ENCODE results near the gene MYO5C. TPM values are rescaled to one million over a fixed set of nuclear protein-coding genes. Genes with fewer than 3 reads are reported as not detected.

MYO5C gene, protein sequence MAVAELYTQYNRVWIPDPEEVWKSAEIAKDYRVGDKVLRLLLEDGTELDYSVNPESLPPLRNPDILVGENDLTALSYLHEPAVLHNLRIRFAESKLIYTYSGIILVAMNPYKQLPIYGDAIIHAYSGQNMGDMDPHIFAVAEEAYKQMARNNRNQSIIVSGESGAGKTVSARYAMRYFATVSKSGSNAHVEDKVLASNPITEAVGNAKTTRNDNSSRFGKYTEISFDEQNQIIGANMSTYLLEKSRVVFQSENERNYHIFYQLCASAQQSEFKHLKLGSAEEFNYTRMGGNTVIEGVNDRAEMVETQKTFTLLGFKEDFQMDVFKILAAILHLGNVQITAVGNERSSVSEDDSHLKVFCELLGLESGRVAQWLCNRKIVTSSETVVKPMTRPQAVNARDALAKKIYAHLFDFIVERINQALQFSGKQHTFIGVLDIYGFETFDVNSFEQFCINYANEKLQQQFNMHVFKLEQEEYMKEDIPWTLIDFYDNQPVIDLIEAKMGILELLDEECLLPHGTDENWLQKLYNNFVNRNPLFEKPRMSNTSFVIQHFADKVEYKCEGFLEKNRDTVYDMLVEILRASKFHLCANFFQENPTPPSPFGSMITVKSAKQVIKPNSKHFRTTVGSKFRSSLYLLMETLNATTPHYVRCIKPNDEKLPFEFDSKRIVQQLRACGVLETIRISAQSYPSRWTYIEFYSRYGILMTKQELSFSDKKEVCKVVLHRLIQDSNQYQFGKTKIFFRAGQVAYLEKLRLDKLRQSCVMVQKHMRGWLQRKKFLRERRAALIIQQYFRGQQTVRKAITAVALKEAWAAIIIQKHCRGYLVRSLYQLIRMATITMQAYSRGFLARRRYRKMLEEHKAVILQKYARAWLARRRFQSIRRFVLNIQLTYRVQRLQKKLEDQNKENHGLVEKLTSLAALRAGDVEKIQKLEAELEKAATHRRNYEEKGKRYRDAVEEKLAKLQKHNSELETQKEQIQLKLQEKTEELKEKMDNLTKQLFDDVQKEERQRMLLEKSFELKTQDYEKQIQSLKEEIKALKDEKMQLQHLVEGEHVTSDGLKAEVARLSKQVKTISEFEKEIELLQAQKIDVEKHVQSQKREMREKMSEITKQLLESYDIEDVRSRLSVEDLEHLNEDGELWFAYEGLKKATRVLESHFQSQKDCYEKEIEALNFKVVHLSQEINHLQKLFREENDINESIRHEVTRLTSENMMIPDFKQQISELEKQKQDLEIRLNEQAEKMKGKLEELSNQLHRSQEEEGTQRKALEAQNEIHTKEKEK (N-terminal part only)
- total RNA-seq: 10 to 100 TPM; 19.1 to 26.7 TPM
- 5.1 TPM for polyA plus RNA-seq (2013, experiment 1 of 2)
- 6.3 TPM for polyA plus RNA-seq (2013, experiment 2 of 2)
- long read RNA-seq, experiment 1, full-length matches to known transcripts: 1 of 4 reads
- long read RNA-seq, experiment 1, partial matches to known transcripts: 1 of 4 reads
- long read RNA-seq, experiment 1, other reads (novel, unspliced or antisense): 2 of 4 reads
- long read RNA-seq, experiment 2, full-length matches to known transcripts: 2 of 22 reads
- long read RNA-seq, experiment 2, partial matches to known transcripts: 8 of 22 reads
- long read RNA-seq, experiment 2, other reads (novel, unspliced or antisense): 12 of 22 reads
- long read RNA-seq, experiment 3, full-length matches to known transcripts: 3 of 80 reads
- long read RNA-seq, experiment 3, partial matches to known transcripts: 62 of 80 reads
- long read RNA-seq, experiment 3, other reads (novel, unspliced or antisense): 15 of 80 reads
- long read RNA-seq, experiment 4, partial matches to known transcripts: 0 of 1 reads
- long read RNA-seq, experiment 4, other reads (novel, unspliced or antisense): 0 of 1 reads

- Histone ChIP-seq H3K27me3 (ENCODE audit: control insufficient read depth, insufficient read depth, low read length, poor library complexity, severe bottlenecking) (peaks cover 14% of the 10 kb centered on the region), H3K9me3 (ENCODE audit: control insufficient read depth, low read length) (no peaks in the 10 kb centered on the region), H3K9ac (ENCODE audit: extremely low read depth, low read length, poor library complexity, severe bottlenecking) (peak within 1 kb of the TSS; percentile 25), H3K36me3 (ENCODE audit: control insufficient read depth, insufficient read depth, low read length) (peaks cover 3% of the 10 kb centered on the region), H3K4me1 (ENCODE audit: control insufficient read depth, insufficient read depth, low read length) (no peaks in the 10 kb centered on the region), H3K27ac (ENCODE audit: low read depth, low read length) (no peak within 1 kb of the TSS), H3K4me3 (ENCODE audit: low read length) (peak within 1 kb of the TSS; percentile 71)
- TF ChIP-seq CTCF (conservative IDR thresholded peaks at IDR 0.05): no peak
- Mint-ChIP-seq H3K27ac (no peak within 1 kb of the TSS), H3K27me3 (ENCODE audit: insufficient read depth) (peaks cover 7% of the 10 kb centered on the region), H3K4me1 (peaks cover 2% of the 10 kb centered on the region), H3K4me3 (peak within 1 kb of the TSS; percentile 63), H3K36me3 (ENCODE audit: low read depth) (peaks cover 4% of the 10 kb centered on the region), H3K9me3 (no peaks in the 10 kb centered on the region)
- WGBS, 2 experiments (ENCODE audit: insufficient coverage in 1 of 2, insufficient read length in 1 of 2): 0% methylated on average over 9 to 65 of the region's 65 CpGs
- DNase-seq: peak; percentile 97
Observed at GRCh38 chr15:52295421-52296001, at the start of gene MYO5C. MYO5C (minus strand) TSS chr15:52295804; CDS start chr15:52295636, 168 bp downstream.

DNA sequence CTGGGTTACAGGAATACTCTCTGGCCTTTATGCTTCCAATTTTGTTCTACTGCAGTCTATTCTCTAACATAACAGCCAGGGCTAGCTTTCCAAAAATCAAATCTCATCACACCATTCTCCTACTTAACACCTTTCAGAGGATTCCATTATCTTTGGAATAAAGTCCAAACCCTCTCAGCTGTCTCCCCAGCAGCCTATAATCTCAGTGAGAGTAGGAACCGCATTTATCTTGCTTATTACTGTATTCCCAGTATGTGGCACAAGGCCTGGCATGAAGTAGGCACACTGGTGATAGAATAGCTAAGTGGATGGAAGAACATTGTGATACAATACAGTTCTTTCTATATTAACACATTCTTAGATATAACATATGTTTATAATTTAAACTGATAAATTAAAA is 49.0 kb upstream of the MYO5C start:
- peaks cover 2% of the 10 kb centered on the region for H3K4me1 ChIP-seq (ENCODE audit: control insufficient read depth, insufficient read depth, low read length)
- no peak overlapping the region for H3K4me3 Mint-ChIP-seq
- TF ChIP-seq CTCF (conservative IDR thresholded peaks at IDR 0.05): no peak
- H3K4me3 ChIP-seq (ENCODE audit: low read length): no peak overlapping the region
- H3K9me3 Mint-ChIP-seq: no peaks in the 10 kb centered on the region
- H3K27me3 Mint-ChIP-seq (ENCODE audit: insufficient read depth): no peaks in the 10 kb centered on the region
- no peaks in the 10 kb centered on the region for H3K36me3 ChIP-seq (ENCODE audit: control insufficient read depth, insufficient read depth, low read length)
- no peaks in the 10 kb centered on the region for H3K36me3 Mint-ChIP-seq (ENCODE audit: low read depth)
- no peak overlapping the region for H3K27ac Mint-ChIP-seq
- H3K4me1 Mint-ChIP-seq: no peaks in the 10 kb centered on the region
- no peak overlapping the region for H3K27ac ChIP-seq (ENCODE audit: low read depth, low read length)
- no peak for DNase-seq
- WGBS, 2 experiments (ENCODE audit: insufficient coverage in 1 of 2, insufficient read length in 1 of 2): 93% methylated on average over 1 of the region's 1 CpG; no CpG with 5 or more reads in 1 of the 2 experiments
- H3K9me3 ChIP-seq (ENCODE audit: control insufficient read depth, low read length): no peaks in the 10 kb centered on the region
- H3K9ac ChIP-seq (ENCODE audit: extremely low read depth, low read length, poor library complexity, severe bottlenecking): no peak overlapping the region
- H3K27me3 ChIP-seq (ENCODE audit: control insufficient read depth, insufficient read depth, low read length, poor library complexity, severe bottlenecking): no peaks in the 10 kb centered on the region

Measured in endodermal cell (in vitro differentiated cells).